Uterus (tissue), 4 donors: ENCODE measurements around the gene FRMD5. TPM values are rescaled to one million over a fixed set of nuclear protein-coding genes. Genes with fewer than 3 reads are reported as not detected.

ENCODE experiments used
- DNase-seq, 2 donors: peaks; one replicate each; pipeline ENCODE4 v3.0.0-alpha.2; 2019 to 2020
- H3K27ac ChIP-seq, 2 donors: fragments of 200-600 bp; sonication (generic); 1 replicate in 1 of 2; 2 replicates in 1 of 2; pipeline ENCODE4 v1.5.1; 2016 to 2018
- H3K27me3 ChIP-seq, 2 donors: fragments of 200-600 bp; sonication (generic); one replicate each; pipeline ENCODE4 v1.5.1; 2018 to 2019; ENCODE audit warnings: control low read depth in 1 of 2
- H3K36me3 ChIP-seq, 2 donors: fragments of 200-600 bp; sonication (generic); one replicate each; pipeline ENCODE4 v1.5.1; 2019; ENCODE audit warnings: control low read depth in 1 of 2
- H3K4me1 ChIP-seq, 2 donors: fragments of 200-600 bp; sonication (generic); one replicate each; pipeline ENCODE4 v1.5.1; 2018 to 2019; ENCODE audit warnings: control low read depth in 1 of 2
- H3K4me3 ChIP-seq, 2 donors: fragments of 200-600 bp; sonication (generic); 1 replicate in 1 of 2; 2 replicates in 1 of 2; pipeline ENCODE4 v1.5.1; 2018 to 2019; ENCODE audit warnings: mild to moderate bottlenecking in 1 of 2
- H3K9me3 ChIP-seq, 2 donors: fragments of 200-600 bp; sonication (generic); one replicate each; pipeline ENCODE4 v1.5.1; 2019; ENCODE audit warnings: control low read depth in 1 of 2
- CTCF ChIP-seq, 4 experiments: fragments of 200-600 bp in 2 of 4; fragments of 450-650 bp in 2 of 4; sonication (generic) in 2 of 4; IDR thresholded peaks; one replicate each; pipeline ENCODE4 v1.5.1; 2016 to 2019; ENCODE audit warnings: antibody characterized with exemption in 4 of 4, mild to moderate bottlenecking in 2 of 4, moderate library complexity in 1 of 4
- POLR2A ChIP-seq, 2 donors: fragments of 450-650 bp; IDR thresholded peaks; one replicate each; pipeline ENCODE4 v1.6.1; 2016; ENCODE audit warnings: antibody characterized with exemption in 2 of 2, mild to moderate bottlenecking in 1 of 2, moderate library complexity in 1 of 2
- intact Hi-C: fragments of 100-400 bp; cut with DNase I; formaldehyde crosslinking; loops from one replicate; pipeline ENCODE4 v1.15.1; 2023; ENCODE audit warnings: low total_unique reads
- total RNA-seq, 4 donors: library from RNA; depleted of rRNA in 3 of 4; stranded (reverse); fragments of >200 nt in 3 of 4; gene quantifications; one replicate each; pipeline versions ENCODE4 v1.1.0 to v1.2.4, GENCODE V29; 2014 to 2023
- donor health status: DM: yes; HTN: yes; CAD: no.

The FRMD5 gene
- total RNA-seq, 4 donors from 2014 or later, result 0.37 to 1.0 TPM; not detected in 2

- Histone ChIP-seq H3K9me3 (no peaks in the 10 kb centered on the region), H3K27me3 (no peaks in the 10 kb centered on the region), H3K27ac (no peak overlapping the region), H3K4me3 (no peak overlapping the region), H3K36me3 (no peaks in the 10 kb centered on the region), H3K4me1 (no peaks in the 10 kb centered on the region)
- intact Hi-C loops, result no loop called here
- no peak for DNase-seq
- TF ChIP-seq POLR2A (IDR thresholded peaks at IDR 0.05) (no peak), CTCF (IDR thresholded peaks at IDR 0.05) (no peak)
Observed at GRCh38 chr15:44208956-44209355, 13.9 kb upstream of the FRMD5 start.

GRCh38 chr15:44207643-44208042 is 12.6 kb upstream of the FRMD5 start:
- H3K36me3 ChIP-seq, result no peaks in the 10 kb centered on the region
- no peak overlapping the region for H3K27ac ChIP-seq
- no peaks in the 10 kb centered on the region for H3K27me3 ChIP-seq
- no peak overlapping the region for H3K4me3 ChIP-seq
- H3K4me1 ChIP-seq, result no peaks in the 10 kb centered on the region
- DNase-seq, result no peak
- intact Hi-C loops, result no loop called here
- H3K9me3 ChIP-seq, result no peaks in the 10 kb centered on the region
- no peak for TF ChIP-seq POLR2A (IDR thresholded peaks at IDR 0.05)
- no peak for TF ChIP-seq CTCF (IDR thresholded peaks at IDR 0.05)

GRCh38 chr15:44199393-44199792 is 4.3 kb upstream of the FRMD5 start:
- Histone ChIP-seq H3K4me3 (no peak overlapping the region), H3K27ac (no peak overlapping the region), H3K9me3 (no peaks in the 10 kb centered on the region), H3K27me3 (peaks cover 5 to 16% of the 10 kb centered on the region in 2 donors), H3K36me3 (no peaks in the 10 kb centered on the region), H3K4me1 (peaks cover 0 to 12% of the 10 kb centered on the region in 2 donors)
- TF ChIP-seq CTCF (IDR thresholded peaks at IDR 0.05) (no peak), POLR2A (IDR thresholded peaks at IDR 0.05) (no peak)
- DNase-seq, result no peak
- intact Hi-C loops, result no loop called here

- H3K36me3 ChIP-seq, result no peaks in the 10 kb centered on the region
- H3K27me3 ChIP-seq, result peaks cover 5 to 33% of the 10 kb centered on the region in 2 donors
- peak in 1 of 2 donors; percentile 14 for DNase-seq
- intact Hi-C loops, result no loop called here
- TF ChIP-seq POLR2A (IDR thresholded peaks at IDR 0.05) (no peak), CTCF (IDR thresholded peaks at IDR 0.05) (no peak)
- peak overlapping the region; percentile 31 to 48 for H3K4me3 ChIP-seq
- H3K4me1 ChIP-seq, result peaks cover 0 to 16% of the 10 kb centered on the region in 2 donors
- H3K27ac ChIP-seq, result no peak overlapping the region
- no peaks in the 10 kb centered on the region for H3K9me3 ChIP-seq
Observed at GRCh38 chr15:44194323-44195150, 534 bp downstream of the FRMD5 start.

- H3K27me3 ChIP-seq, result peaks cover 5 to 33% of the 10 kb centered on the region in 2 donors
- H3K4me1 ChIP-seq, result peaks cover 0 to 16% of the 10 kb centered on the region in 2 donors
- intact Hi-C loops, result no loop called here
- TF ChIP-seq CTCF (IDR thresholded peaks at IDR 0.05) (no peak), POLR2A (IDR thresholded peaks at IDR 0.05) (no peak)
- no peak overlapping the region for H3K27ac ChIP-seq
- no peaks in the 10 kb centered on the region for H3K36me3 ChIP-seq
- H3K9me3 ChIP-seq, result no peaks in the 10 kb centered on the region
- peak overlapping the region; percentile 31 to 48 for H3K4me3 ChIP-seq
- DNase-seq, result no peak
Observed at GRCh38 chr15:44193651-44194322, 1.3 kb downstream of the FRMD5 start.
